ENCODE results near the gene ADGRB2. TPM values are rescaled to one million over a fixed set of nuclear protein-coding genes. Genes with fewer than 3 reads are reported as not detected.

Gene ADGRB2
- 17.2 and 19.5 TPM in 2 replicates for total RNA-seq

GRCh38 chr1:31764312-31765040, at the start of gene ADGRB2:
TSS of gene ADGRB2 (minus strand) at chr1:31764340. CDS start at chr1:31757221, 7,119 bp downstream.

GRCh38 chr1:31703431-31704270, 60.5 kb downstream of the ADGRB2 start, which contains the start of gene COL16A1:
TSS of gene COL16A1 (minus strand) at chr1:31704017. CDS start at chr1:31702193, 1,824 bp downstream.

Other genes with a start within 250 kb of the ADGRB2 start
- gene TINAGL1, start 187.8 kb downstream of the ADGRB2 start, total RNA-seq: 16.6 and 141 TPM in 2 replicates
- gene HCRTR1, start 146.7 kb downstream of the ADGRB2 start, total RNA-seq: 0.13 TPM in 1 of 2 replicates, not detected in the other
- gene PEF1, start 119.5 kb downstream of the ADGRB2 start, total RNA-seq: 75.2 and 93.1 TPM in 2 replicates
- gene COL16A1, start 60.3 kb downstream of the ADGRB2 start, total RNA-seq: 97.9 and 173 TPM in 2 replicates
- 15.3 and 83.4 TPM in 2 replicates for gene SPOCD1, start 51.7 kb upstream of the ADGRB2 start, total RNA-seq
- gene PTP4A2, start 174.0 kb upstream of the ADGRB2 start, total RNA-seq: 241 and 300 TPM in 2 replicates
- gene KHDRBS1, start 249.5 kb upstream of the ADGRB2 start, total RNA-seq: 95.3 and 161 TPM in 2 replicates

All from epithelial cell of alveolus of lung (primary cell).